ENCODE measurements around the gene TOMM5.

DNA sequence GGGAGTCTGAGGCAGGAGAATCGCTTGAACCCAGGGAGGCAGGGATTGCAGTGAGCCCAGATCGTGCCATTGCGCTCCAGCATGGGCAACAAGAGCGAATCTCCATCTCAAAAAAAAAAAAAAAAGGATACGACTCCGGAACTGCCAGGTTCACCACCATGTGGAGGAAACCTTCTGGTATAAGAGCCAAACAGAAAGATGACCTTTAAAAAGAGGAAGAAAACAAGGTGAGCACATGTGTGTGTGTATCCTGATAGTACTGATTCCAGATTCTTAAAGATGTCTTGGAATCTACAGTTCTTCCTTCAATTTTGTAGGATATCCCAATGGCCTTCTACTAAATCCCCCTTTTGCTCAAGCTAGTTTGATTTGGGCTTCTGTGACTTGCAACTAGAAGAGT, 49.9 kb downstream of the TOMM5 start:
- TF ChIP-seq POLR2AphosphoS5 (IDR thresholded peaks at IDR 0.05), result no peak
- TF ChIP-seq, protein P1, sequence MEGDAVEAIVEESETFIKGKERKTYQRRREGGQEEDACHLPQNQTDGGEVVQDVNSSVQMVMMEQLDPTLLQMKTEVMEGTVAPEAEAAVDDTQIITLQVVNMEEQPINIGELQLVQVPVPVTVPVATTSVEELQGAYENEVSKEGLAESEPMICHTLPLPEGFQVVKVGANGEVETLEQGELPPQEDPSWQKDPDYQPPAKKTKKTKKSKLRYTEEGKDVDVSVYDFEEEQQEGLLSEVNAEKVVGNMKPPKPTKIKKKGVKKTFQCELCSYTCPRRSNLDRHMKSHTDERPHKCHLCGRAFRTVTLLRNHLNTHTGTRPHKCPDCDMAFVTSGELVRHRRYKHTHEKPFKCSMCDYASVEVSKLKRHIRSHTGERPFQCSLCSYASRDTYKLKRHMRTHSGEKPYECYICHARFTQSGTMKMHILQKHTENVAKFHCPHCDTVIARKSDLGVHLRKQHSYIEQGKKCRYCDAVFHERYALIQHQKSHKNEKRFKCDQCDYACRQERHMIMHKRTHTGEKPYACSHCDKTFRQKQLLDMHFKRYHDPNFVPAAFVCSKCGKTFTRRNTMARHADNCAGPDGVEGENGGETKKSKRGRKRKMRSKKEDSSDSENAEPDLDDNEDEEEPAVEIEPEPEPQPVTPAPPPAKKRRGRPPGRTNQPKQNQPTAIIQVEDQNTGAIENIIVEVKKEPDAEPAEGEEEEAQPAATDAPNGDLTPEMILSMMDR (IDR thresholded peaks at IDR 0.05), result no peak
- TF ChIP-seq POLR2A (IDR thresholded peaks at IDR 0.05), result no peak

Measured in suprapubic skin (tissue), 4 donors.